HG03103 (cell line): ENCODE results near the gene GMCL1.
"Not testable (repeated sequence)": the region's sequence is repeated elsewhere in the genome, so short reads cannot be mapped to it uniquely, and the experiment has no call there.

Experiments
- ATAC-seq: cut with Tn5 transposase; IDR thresholded peaks from one replicate; pipeline ENCODE4 v1.9.1; 2021; ENCODE audit warnings: low read depth; ENCODE audit not compliant: unreplicated experiment

GMCL1 gene, protein sequence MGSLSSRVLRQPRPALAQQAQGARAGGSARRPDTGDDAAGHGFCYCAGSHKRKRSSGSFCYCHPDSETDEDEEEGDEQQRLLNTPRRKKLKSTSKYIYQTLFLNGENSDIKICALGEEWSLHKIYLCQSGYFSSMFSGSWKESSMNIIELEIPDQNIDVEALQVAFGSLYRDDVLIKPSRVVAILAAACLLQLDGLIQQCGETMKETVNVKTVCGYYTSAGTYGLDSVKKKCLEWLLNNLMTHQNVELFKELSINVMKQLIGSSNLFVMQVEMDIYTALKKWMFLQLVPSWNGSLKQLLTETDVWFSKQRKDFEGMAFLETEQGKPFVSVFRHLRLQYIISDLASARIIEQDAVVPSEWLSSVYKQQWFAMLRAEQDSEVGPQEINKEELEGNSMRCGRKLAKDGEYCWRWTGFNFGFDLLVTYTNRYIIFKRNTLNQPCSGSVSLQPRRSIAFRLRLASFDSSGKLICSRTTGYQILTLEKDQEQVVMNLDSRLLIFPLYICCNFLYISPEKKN

DNA sequence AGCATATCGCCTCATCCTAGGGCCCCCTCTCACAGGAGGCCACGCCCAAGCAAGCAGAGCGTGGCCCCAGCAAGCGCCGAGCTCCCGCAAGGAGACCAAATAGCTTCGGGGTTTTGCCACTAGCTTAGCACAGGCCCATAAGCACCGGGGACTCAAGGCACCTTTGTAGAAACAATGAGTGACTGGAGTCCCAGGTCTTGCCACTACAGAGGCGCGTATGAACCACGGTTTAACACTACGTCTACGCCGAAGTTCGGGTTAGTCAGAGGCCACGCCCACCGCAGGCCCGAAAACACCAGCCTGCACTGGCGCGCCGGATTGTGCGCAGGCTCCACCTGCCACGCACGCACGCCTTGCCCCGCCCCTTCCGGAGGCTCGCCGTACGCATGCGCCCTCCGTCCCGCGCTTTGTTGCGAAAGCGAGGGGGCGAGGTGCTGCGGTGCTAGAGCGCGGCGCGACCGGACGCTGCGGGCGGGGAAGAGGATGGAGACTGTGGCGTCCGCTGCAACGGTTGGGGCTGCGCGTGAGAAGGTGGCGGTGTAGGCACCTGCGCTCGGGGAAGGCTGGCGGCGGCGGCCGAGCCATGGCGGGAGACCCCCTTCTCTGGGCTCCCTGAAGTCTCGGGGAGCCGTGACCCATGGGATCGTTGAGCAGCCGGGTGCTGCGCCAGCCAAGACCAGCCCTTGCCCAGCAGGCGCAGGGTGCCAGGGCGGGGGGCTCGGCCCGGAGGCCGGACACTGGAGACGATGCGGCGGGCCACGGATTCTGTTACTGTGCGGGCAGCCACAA, at the start of gene GMCL1:
GMCL1 (plus strand) TSS at position 405 of the 789 bp plus-strand sequence; CDS start at position 638, 233 bp downstream.
- peak; percentile 83 for ATAC-seq

DNA sequence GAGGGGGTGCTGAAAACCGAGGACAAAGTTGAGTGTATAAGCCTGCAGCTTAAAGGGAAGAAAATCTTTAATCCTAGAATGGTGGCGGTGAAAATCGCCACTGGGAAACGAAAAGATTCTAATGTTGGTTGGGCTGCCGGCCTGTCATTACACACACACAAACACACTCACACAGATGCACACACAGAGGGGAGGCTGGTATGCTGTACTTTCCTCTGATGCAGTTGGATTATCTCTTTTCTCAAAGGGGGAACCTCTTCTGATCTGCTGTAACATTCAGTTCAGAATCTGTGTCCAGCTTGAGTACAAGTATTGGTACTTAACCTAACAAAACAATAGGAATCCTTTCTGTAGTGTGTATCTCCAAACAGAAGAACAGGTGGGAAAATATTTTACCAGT, 48.5 kb upstream of the GMCL1 start:
- no peak for ATAC-seq

DNA sequence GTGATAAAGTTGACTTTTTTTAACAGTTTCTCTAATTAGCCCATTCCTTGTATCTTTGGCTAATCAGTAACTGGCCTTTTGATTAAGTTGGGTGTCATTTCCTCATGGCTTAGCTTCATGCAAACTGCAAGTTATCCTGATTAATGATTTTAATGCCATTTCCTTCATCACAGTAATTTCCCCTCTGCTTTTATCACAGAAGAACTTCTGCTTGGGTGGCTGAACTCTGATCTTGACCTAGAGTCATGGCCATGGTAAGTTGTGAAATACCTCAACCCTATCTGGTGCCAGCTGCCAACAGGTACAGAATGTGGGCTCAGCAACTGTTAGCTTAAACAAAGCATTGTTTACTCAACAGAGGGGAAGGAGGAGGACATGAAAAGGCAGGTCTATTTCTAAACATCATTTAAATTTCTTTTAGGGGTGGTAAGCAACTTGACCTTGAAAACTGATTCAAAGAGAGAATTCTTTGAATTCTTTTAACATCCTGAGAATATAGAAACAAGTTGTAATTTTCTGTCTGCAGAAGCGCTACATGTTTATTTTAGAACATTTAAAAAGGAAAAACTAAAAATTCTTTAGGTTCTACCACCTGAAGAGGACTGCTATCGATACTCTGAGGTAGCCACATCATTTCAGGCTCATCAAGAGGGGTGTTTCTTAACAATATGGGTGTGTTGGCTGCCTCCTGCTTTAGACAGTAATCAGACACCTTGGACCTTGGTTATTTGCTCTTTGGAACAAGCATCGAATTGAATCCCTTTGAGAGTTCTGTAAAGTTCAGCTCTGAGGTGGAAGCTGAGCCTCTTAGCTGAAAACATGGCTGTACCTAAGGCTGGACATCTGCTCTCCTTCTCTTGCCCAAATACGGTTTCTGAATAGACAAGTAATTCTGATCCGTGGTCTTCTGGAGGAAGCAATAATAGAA, 47.9 kb upstream of the GMCL1 start:
- no peak for ATAC-seq

DNA sequence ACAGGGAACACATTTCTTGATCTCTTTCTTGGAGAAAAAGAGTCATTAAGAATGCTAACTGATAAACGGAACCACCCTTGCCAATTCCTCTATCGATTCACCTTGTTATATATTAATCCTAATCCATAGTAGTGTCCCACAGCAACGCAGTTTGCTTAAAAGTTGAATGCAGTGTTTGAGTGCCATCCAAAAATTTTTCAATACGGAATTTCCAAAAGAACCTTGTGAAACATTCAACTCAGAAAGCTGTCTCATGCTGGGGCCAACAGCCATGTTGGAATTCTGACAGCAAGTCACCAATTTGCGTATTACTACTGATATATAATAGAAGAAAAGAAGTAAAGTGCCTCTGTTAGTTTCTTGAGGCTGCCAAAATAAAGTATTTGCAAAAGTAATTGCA, 45.2 kb upstream of the GMCL1 start:
- no peak for ATAC-seq

DNA sequence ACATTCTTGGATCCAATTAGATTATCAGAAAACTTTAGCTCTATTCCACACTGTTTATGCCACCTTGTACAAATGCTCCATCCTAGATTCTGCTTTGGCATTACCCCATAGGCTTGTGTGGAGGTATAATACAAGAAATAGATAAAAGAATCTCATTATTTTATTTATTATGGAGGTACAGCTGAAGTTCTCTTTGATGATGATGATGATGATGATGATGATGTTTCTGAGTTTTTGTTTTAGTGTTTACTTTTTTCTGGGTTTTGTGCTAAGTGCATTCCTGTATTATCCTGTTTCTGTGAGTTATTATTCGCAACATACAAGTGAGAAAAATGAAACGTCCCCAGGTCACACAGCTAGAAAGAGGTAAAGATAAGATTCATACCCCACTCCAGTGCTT, 44.1 kb upstream of the GMCL1 start:
- no peak for ATAC-seq

DNA sequence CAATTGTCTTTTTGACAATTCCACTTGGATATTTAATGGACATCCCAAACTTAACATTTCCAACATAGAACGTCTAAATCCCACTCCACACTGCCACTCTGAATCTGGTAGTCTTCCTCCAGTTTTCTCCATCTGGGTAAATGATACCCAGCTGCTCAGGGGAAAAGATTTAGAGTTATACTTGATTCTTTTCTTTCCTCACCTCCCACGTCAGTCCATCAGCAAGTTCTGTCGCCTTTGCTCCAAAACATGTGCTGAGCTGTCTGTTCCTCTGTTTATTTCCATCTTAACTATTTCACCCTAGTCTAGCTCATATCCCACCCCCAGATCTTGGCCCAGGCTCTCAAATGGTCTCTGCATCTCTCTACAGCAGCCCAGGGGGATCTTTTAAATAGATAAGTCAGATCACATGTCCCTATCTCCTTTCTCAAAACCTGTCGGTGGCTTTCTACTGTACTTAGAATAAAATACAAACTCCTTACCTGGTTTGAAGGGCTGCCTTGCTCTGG, 43.4 kb upstream of the GMCL1 start:
- no peak for ATAC-seq

DNA sequence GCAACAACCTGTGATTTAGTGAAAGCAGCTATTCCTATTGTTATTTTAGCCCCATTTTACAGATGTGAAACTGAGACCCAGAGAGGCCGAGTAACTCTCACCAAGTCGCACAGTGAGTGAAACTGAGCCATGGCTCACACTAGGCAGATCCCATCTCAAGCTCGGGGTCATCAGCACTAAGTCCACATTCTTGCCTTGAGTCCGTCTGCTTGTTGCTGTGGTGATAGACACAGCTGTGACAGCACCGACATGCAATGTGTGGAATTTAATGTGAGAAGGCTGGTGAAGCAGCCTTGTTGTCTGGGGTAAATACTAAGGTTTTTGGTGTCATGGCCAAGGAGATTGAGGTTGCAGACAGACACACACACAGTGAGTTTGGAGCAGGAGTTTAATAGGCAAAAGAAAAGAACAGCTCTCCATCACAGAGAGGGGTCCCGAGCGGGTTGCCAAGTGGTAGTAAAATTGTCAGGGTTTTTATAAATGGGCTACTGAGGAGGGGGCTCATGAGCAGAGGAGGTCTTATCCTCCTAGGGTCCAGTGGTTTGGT, 40.2 kb upstream of the GMCL1 start:
- ATAC-seq = no peak

DNA sequence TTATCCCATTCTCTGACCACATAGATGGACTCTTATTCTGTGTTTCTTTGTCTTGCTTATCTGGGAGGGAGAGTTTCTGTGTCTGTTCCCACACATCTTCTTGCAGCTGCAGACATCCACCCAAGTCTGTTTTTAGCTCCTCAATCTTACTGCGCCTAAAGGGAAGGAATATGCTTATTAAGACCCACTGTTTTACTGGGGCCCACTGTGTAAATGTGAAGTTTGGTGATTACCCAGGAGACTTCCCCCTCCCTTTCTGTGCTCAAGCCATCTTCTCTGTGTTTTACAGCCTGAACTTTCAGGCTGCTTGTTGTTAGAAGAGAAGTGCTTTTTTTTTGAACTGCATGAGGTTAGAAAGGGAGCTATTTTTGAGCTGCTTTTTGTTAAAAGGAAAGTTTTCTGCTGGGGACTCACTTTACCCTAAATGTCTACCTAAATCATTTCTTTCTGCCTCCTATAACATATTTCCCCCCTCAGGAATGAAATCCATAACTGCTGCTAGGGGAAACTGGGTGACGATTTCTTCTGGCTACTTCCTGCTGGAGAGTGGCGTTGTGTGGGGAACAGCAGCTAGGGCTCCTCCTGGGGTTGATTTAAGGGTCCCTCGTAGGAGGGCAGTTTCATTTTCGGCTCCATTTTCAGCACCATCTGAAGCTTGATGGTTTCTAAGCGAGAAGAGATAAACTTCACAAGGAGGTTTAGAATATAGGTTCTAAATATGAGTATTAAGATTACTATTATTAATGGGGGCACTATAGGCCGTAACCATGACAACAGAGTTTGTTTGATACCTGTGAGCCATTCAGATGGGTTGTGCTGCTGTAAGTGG, 39.5 kb upstream of the GMCL1 start:
- no peak for ATAC-seq

DNA sequence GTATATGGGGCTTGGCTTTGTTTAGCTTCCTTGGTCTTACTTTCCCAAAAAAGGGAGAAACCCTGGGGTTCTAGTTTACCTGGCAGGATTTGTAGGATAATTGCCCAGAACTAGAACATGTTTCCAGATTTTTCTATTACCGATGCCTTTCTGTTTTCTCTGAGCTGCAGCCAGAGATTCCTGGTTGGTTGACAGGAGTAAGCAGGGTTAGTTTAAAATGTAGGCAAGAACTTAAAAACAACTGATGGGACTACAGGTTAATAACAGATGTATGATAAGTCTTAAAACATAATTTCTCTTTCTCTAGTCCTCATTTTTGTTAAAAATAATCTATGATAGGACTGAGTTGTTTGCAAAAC, 38.9 kb upstream of the GMCL1 start:
- ATAC-seq = no peak

DNA sequence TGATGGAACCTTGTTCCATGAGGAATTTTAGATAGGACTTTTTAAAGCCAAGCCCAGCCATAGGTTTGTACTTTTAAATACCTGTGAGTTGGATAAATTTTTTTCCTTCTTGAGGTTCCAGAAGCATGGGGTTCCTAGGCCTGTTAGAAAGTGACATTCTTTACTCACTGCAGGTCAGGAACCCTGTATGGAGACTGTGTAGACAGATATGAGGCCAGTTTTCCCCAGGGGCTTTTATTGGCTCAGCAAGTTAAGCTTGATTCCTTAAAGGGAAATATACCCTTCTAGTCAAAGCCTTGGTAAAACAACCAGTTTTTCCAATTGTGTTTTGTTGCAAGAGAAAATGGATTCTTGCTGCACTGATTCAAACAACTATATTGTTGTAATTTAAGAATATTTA, 38.4 kb upstream of the GMCL1 start:
- ATAC-seq = no peak

DNA sequence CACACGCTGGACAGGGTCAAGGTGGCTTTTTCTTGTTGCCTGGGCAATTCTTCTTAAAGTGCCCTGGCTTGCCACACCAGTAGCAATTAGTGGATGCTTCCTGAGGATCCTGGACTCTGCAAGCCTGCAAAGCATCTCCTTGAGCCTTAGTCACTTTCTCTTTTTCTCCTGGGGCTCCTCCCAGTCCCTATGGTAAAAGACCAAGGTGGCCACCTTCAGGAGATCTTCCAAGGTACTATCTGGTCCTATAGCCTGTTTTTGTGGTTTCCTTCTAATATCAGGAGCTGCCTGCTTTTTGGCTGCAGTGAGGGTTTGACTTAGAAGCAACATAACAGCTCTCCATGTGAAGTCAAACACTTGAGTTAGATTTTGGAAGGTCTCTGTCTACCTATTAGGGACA, 33.3 kb upstream of the GMCL1 start:
- ATAC-seq = no peak

DNA sequence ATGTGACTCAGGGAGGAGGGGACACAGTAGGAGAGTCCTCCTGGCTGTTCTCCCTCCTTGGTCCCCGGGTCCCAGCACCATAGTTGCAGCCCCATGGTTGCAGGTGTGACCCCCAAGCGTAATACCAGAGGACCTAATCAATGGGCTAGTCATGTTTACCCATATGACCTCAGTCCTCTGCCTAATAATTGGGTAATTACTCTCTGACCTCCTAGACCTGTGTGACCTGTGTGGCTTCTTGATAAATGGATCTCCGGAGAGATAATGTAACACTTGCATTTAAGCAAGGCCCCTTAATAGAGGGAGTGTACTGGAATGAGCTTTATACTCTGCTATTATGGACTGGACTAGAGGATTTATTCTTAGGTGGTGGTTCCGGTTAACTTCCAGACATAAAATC, 32.2 kb upstream of the GMCL1 start:
- no peak for ATAC-seq

DNA sequence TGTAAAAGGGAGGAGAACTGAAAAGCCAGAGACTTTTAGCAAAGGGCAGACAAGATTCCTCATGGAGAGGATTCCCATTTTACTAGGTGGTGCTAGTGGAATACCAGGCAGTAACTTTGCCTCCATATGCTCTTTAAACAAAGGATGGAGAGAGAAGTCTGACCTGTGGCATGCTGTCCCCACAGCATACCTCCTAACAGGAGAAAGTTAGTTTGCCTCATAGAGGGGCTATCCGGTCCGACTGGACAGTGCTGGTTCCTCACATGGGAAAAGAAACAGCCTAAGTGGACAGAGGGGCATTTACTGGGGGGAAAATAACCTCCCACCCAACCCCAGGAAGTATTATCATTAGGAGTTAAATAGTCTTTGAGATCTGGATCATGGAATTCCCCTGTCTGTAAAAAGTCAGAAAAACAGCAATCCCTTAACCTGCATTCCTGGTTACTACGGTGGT, 31.6 kb upstream of the GMCL1 start:
- ATAC-seq = no peak

DNA sequence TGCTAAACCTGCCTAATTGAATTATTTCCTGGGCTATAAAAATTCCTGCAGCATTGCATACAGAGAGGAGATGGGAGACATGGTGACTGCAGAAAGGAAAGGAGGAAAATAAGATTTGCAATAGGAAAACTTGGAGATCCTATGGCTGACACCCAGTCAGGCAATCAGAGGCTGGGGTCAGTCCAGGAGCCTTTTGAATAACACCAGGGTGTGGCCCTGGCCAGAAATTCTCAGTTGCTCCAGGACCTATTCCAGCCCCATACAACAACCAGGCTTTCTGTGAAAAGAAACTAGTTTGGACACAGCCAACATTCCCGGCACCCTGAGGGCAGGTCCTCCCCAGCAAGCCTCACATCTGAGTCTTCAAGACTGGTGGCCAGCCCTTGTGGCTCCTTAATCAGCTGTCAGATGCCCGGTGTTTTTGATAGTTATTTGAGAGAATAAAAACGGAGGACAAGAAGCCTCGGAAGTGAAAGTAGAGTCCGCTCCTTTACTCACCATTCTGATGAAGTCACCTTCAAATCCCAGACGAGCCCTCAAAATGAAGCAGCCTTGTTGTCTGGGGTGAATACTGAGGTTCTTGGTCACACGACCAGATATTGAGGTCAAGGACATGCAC, 31.1 kb upstream of the GMCL1 start:
- ATAC-seq = no peak

DNA sequence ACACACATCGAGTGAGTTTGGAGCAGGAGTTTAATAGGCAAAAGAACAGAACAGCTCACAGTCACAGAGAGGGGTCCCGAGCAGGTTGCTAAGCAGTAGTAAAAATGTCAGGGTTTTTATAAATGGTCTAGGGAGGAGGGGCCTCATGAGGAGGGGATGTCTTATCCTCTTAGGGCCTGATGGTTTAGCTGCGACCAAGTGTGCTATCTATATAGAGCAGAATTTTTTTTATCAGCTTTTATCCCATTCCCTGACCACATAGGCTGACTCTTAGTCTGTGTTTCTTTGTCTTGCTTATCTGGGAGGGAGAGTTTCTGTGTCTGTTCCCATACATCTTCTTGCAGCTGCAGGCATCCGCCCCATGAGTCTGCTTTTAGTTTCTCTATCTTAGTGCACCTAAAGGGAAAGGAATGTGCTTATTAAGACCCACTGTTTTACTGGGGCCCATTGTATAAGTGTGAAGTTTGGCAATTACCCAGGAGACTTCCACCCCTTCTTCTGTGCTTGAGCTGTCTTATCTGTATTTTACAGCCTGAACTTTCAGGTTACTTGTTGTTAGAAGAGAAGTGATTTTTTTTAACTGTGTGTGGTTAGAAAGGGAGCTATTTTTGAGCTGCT, 30.4 kb upstream of the GMCL1 start:
- ATAC-seq = no peak

DNA sequence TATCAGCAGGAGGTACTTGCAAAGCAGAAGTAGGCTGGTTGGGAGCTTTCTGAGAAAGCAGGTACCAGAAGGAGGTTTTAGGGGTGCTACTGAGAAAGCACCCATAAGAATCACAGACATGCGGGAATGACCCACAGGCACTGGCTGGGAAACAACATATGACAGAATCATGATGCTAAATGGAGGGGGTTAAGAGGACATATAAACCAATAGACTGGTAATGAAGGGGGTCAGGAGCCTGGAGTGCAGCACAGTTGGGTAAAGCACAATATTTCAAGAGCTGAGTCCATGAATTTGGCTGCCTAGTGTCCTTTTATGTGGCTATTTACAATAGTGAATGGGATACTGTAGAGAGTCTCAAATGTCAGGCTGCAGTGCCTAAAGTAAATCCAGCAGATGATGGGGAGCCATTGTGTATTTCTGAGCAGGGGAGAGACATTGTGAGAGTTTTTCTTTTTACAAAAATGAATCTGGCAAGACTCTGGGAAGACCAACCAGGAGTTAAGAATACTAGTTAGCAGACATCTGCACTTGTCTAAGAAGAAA, 27.6 kb upstream of the GMCL1 start:
- ATAC-seq = no peak

DNA sequence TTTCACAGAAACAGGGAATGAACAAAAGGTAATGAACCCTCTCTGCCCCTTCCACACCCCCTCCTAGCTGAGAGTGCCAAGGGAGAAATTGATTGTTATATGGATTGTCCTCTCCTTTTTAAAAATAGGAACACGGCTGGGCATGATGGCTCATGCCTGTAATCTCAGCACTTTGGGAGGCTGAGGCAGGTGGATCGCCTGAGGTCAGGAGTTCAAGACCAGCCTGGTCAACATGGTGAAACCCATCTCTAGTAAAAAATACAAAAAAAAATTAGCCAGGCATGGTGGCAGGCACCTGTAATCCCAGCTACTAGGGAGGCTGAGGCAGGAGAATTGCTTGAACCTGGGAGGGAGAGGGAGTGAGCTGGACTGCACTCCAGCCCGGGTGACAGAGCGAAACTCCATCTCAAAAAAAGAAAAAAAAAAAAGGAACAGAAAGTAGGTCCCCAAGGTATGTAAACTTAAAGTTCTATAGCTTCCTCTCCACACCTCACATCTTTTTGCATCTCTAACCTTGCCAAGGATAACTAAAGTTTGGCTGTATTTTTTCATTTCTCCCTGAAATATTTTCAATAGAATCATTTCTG, 26.6 kb upstream of the GMCL1 start:
- ATAC-seq = not testable (repeated sequence)

DNA sequence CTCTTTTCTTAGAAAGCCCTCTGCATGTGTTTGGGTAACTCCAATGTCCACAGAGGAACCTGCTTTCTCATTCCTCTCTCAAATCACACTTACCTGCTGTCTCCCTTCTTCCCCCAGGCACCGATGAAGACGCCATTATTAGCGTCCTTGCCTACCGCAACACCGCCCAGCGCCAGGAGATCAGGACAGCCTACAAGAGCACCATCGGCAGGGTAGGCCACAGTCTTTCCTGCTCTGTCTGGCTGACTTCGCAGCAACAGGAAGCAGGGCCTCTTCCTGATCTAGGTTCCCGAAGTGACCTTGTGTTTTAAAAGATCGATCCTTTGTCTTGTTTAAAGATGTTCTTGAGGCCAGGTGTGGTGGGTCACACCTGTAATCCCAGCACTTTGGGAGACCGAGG, 25.0 kb upstream of the GMCL1 start:
- no peak for ATAC-seq
